Right lung (tissue), 5 donors: Measurements from ENCODE around the gene AGPAT3. TPM values are rescaled to one million over a fixed set of nuclear protein-coding genes. Genes with fewer than 3 reads are reported as not detected.

Source experiments
- DNase-seq, 2 donors: peaks; one replicate each; pipeline ENCODE4 v3.0.0-alpha.2; 2013
- polyA plus RNA-seq, 5 donors: library from polyadenylated mRNA; unstranded; fragments of 120-200 nt; gene quantifications; one replicate each; pipeline versions ENCODE4 v1.2.1 to v1.2.3, GENCODE V29; 2013; ENCODE audit warnings: inconsistent platforms in 1 of 5, low replicate concordance in 1 of 5; ENCODE audit not compliant: insufficient read length in 5 of 5, insufficient read depth in 1 of 5

AGPAT3 gene
- polyA plus RNA-seq, 5 donors, result 29.8 to 42.7 (median 36.9) TPM

DNA sequence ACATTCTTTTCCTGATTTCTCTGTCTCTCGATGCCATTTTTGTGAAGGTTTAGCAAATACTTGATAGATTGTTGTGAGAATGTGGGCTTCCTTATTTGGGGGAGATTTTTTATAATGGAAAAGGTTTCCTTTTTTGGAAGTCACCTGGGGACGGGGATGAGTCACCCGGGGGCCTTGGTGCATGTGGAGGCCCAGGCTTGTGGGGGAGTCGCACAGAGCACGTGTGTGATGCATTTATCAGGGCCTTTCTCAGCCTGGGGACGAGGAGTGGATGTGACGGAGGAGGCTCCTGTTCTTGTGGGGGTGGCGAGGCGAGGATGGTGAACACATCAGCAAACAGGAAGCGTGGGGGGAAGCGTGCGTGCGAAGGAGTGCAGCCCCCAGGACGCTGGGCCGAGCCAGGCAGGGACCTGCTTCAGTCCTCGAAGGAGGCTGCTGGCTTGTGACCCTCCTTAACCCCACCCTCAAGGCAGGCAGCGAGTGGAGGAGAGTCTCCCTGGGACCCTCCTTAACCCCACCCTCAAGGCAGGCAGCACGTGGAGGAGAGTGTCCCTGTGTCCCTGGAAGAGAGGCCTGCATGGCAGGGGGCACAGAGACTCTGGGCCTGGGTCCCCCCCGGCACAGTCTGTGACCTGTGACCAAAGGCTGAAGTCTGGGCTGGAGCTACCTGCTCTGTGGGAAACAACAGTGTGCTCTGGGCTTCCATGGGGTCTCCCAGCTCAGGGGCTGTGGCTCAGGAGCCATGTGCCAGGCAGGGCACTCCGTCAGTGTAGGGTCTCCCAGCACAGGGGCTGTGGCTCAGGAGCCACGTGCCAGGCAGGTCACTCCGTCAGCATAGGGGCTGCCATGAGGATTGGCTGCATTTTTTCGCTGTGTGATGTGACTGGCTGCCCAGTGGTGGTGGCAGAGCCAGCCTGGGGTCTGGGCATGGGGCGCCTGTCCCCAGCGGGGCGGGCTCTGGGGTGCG is 57.2 kb downstream of the AGPAT3 start:
- DNase-seq, result no peak

- DNase-seq, result no peak
Measured at GRCh38 chr21:43922949-43923348, 57.9 kb downstream of the AGPAT3 start.

DNA sequence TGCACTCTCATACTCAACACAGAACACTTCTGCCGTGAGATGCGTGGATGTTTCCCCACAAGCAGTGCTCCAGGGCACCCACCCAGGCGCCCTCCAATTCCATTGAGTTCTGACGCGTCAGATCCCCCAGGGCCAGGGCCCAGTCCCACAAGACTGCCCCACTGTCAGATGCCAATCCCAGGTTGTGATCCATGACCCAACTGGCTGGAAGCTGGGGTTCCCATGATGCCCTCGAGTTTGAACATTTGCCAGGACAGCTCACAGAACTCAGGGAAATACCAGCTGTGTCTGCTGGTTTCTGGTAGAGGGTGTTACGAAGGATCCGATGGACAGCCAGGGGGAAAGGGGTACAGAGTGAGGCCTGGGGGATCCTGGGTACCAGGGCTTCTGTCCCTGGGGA is 58.4 kb downstream of the AGPAT3 start:
- no peak for DNase-seq

DNA sequence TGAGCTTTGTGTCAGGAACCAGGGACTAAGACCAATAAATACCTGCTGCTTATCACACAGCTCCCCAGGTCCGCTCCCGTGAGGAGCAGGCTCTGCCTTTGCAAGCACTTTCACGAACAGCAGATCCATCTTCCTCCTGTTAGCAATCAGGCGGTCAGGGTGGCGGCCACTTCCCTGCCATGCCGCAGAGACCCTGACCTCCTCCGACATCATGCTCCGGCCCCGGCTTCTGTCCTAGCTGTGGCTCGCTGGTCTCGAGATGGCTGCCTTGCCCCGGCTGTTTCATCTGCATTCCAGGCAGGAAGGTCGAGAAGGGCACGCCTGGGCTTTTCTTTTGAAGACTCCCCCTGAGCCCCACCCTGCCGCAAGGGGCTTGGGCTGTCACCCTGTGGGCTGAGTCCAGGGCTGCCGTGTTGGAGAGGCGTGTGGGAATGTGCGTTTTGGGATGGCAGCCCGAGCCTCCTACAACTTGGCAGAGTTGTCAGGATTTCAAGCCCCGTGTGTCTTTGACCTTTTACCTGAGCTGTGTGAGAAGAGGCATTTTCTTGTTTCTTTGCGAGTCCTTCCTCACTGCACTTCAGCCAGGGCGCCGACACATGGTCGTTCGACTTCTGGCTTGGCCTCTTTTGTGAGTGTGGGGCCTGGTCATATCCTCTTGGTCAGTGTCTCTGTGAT is 59.5 kb downstream of the AGPAT3 start:
- DNase-seq, result no peak

- DNase-seq, result no peak
Measured at GRCh38 chr21:43925096-43925481, 60.1 kb downstream of the AGPAT3 start.

DNA sequence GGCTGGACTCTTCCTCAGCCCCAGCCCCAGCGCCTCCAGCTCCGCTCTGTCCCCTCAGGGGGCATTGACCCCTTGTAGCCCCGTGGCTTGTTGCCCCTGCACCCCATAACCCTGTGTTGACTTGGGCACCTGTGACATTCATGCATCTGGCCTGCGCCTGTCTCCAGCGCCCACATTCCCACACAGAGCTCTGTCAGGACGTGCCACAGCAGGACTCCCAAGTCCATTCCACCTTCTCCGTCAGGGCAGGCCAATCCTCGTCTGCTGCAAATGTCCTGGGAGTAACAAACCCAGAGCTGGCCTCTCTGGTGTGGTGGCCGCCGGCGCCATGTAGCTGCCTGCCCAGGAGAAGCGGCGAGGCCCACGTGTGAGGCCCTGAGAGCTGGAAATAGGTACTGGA is 60.6 kb downstream of the AGPAT3 start:
- no peak for DNase-seq

DNA sequence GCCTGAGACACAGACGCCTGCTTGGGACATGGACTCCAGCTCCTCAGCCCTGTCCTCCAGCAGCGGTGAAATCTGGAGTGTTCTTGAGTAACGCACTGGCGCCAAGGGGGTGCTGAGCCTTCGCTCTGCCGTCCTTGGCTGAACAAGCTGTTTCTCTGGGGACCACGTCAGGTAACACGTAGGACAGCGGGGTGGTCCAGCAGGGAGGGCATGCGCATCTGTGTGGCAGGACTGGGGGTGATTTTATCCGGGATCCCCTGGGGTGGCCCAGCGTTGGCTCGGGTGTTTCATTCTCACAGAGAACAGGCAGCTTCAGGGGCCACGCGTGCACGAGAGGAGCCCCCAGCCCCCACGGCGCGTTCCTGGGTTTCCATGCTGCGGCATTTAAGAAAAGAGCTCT is 61.2 kb downstream of the AGPAT3 start:
- DNase-seq, result no peak

DNA sequence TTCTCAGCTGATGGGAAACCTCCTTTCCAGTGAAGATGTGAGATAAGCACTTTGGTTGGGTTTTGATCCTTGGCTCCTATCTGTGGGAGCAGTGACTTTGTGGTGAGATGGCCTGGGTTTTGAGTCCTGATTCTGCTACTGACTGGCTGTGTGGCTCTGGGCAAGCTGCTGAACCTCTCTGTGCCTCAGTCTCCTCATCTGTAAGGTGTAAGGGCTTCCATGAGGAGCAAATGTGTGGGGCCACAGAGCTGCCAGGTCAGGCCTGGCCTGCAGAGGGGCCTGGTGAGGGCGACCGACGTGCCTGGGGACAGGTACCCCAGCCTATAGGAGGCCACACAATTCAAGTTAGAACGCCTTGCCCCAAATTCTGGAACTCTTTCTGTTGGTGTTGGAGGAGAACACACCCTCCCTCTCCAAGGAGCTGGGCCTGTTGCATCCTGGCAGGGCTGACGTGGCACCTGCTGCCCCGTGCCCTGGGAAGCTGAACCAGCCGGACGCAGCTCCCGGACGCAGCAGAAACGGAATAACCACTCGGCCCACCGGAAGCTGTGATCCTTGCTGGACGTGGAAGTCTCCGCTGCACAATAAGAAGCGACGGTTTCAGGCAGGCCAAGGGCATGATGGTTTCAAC is 62.7 kb downstream of the AGPAT3 start:
- no peak for DNase-seq

DNA sequence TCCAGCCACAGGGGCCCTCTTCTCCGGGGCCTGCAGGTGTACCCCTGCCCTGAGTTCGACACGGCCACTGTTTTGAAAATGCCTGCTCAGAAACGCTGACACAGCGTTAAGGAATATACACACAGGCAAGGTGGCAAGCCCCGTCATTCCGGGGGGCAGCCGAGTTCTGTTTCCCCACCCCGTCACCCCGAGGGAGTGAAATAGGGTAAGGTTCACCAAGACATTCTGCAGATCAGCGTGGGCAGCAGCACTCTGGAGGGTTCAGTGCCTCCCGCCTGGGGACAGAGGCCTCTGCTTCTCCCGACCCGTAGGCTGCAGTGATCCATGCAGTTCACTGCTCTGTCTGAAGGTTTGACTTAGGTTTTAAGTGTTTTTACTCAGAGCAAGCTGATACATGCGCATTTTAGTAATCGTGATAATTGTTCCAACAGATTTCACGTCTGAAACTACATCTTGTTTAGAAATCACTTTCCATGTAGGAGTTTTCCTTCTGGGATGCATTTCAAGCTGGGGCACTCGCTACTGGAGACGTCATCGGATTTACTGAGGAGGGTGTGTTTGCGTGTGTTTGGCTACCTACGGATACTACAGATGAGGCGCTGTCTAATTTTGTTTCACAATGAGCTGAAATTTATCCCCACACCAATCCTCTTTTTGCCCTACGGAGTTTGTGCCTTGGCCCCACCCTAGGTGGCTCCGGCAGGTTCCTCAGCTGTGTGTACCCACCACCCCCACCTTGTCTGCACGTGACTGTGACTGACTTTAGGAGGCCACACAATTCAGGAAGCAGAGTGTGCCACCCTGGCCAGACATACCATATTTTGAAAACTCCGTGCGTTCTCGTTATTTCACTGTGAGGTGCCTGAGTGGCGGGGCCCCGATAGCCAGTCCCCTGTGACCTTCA is 63.5 kb downstream of the AGPAT3 start:
- DNase-seq, result no peak

GRCh38 chr21:43929217-43929971 is 64.4 kb downstream of the AGPAT3 start:
- no peak for DNase-seq

DNA sequence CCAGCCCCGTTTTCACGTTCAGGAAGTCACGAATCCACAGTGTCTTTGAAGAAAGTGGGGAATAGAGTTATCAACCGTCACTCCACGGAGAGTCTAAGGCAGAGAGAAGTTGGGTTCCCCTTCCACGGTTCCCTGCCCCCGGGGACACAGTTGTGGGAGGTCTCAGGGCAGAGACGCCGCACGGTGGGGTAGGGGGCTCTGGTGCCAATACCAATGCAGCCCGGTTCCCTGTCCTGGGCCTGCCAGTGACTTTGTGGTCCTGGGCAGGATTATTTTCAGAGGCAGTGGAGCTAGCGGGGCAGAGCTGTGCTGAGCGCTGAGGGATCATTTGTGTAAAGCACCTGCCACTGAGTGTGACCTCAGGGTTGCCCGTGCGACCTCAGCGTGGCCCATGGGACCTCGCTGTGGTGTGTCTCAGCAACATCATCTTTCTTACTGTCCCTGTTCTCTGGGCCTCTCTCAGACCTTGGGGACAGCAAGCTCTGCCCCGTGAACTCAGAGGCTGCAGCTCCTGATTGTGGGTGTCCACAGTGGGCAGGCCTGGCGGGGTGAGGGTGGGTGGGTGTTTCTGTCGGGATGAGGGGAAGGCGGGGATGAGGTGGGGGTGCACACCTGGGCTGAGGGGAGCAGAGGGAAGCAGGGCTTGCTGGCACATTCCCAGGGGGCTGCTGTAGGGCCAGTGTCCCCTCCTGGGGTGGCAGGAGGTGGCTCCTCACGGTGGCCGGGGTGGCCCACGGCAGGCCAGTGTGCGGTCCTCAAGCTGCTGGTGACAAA is 65.2 kb downstream of the AGPAT3 start:
- no peak for DNase-seq

- no peak for DNase-seq
Measured at GRCh38 chr21:43930848-43931375, 65.9 kb downstream of the AGPAT3 start.

- DNase-seq, result no peak
Measured at GRCh38 chr21:43931489-43931888, 66.5 kb downstream of the AGPAT3 start.

- DNase-seq, result no peak
Measured at GRCh38 chr21:43932005-43932404, 67.0 kb downstream of the AGPAT3 start.

DNA sequence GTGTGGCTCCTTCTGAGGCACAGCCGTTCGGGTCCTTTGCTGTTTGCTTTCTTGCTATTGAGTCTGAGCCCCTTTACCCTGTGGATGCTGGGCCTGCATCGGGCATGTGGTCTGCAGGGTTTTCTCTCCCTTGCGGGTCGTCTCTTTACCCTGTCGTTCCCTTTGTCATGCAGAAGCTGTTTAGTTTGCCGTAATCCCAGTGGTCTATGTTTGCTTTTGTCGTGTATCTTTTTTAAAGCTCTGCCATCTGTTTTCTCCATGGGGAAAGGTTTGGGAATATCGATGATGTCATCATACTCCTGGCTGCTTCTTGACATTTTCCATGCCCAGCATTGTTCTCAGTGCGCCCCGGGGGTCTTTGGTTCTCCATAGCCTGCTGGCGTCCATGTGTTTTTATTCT is 68.2 kb downstream of the AGPAT3 start:
- DNase-seq, result no peak

GRCh38 chr21:43933680-43934079 is 68.7 kb downstream of the AGPAT3 start:
- DNase-seq, result no peak

DNA sequence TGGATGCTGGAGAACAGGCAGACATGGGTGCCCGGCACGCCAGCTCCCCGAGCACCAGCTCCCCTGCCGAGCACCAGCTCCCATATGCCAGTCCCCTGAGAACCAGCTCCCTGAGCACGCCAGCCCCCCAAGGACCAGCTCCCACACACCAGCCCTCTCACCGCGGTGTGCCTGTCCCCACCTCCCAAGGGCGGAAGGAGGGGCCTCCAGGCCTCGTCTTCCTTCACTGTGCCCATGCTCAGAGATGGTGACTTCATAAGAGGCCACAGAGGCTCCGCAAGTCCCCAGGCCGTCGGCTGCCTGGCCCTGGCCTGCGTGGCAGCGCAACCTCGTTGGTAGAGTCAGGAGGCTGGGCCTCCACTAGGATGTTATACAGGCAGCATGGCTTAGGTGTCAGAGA is 69.1 kb downstream of the AGPAT3 start:
- DNase-seq, result no peak

DNA sequence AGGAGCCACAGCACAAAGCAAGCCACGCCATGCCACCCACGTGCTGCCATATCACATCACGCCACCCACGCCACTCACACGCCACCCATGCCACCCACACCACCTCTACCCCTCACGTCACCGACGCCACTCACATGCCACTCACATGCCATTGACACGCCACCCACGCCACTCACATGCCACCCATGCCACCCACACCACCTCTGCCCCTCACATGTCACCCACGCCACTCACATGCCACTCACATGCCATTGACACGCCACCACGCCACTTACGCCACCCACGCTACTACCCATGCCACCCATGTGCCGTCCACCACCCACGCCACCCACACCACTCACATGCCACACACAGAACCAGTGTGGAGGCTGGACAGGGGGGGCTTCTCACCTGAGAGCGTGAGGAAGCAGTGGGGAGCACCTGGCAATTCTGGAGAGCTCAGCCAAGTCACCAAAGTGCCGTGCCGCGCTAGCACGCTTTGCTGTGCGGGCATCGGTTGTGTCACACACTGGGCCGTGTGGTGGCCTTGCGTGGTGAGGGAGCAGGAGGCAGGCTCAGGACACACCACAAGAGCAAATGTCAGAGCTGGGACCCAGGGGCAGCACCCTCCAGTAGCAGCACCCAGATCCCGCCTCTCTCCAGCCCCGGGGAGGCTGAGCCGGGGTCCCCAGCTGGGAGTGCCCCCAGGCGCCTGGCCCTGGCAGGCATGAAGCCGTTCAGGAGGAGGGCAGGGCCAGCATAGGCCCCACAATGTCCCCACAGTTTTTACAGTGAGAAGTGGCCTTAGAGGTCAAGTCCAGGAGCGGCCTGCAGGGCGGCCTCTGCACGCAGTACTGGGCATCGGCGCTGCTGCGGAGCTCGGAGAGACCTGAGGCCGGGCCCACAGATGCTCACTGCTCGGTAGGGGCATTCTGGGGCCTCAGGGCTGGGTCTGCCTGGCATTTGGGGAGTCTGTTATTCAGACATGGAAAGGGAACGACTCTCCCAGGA is 70.0 kb downstream of the AGPAT3 start:
- no peak for DNase-seq
